Astrocyte of the spinal cord (primary cell): ENCODE data around the gene ANXA2.
A peak's percentile ranks its signal among the peaks of the same experiment; 100 is the strongest.

Experiments
- DNase-seq: peaks from one replicate; pipeline ENCODE4 v3.0.0; 2011; ENCODE audit warnings: low read depth, low spot score
- H3K4me3 ChIP-seq: 2 replicates; pipeline ENCODE4 v1.5.1; 2011; ENCODE audit warnings: low read depth, mild to moderate bottlenecking, low read length, moderate library complexity
- CTCF ChIP-seq: IDR thresholded peaks from 2 replicates; pipeline ENCODE4 v1.5.1; 2012; ENCODE audit warnings: low read depth, mild to moderate bottlenecking, low read length, inconsistent platforms
- in situ Hi-C: cut with HindIII; loops from 2 replicates; pipeline ENCODE4 v1.10.0; 2017; ENCODE audit warnings: low sequenced_read_pairs

Gene ANXA2

GRCh38 chr15:60372227-60372626 lies 25.6 kb downstream of the ANXA2 start:
- no peak for DNase-seq
- no peak for TF ChIP-seq CTCF
- in situ Hi-C loops, result no loop called here
- no peak overlapping the region for H3K4me3 ChIP-seq

GRCh38 chr15:60371175-60372051 lies 26.4 kb downstream of the ANXA2 start:
- no peak for TF ChIP-seq CTCF
- H3K4me3 ChIP-seq, result no peak overlapping the region
- peak; percentile 99 for DNase-seq
- in situ Hi-C loops, result no loop called here

GRCh38 chr15:60370869-60371136 lies 27.0 kb downstream of the ANXA2 start:
- in situ Hi-C loops, result no loop called here
- no peak overlapping the region for H3K4me3 ChIP-seq
- DNase-seq, result no peak
- TF ChIP-seq CTCF, result no peak

- TF ChIP-seq CTCF, result no peak
- no peak overlapping the region for H3K4me3 ChIP-seq
- in situ Hi-C loops, result no loop called here
- no peak for DNase-seq
Measured at GRCh38 chr15:60370105-60370868, 27.5 kb downstream of the ANXA2 start.

- no peak for TF ChIP-seq CTCF
- DNase-seq, result no peak
- in situ Hi-C loops, result no loop called here
- no peak overlapping the region for H3K4me3 ChIP-seq
Measured at GRCh38 chr15:60369696-60370095, 28.1 kb downstream of the ANXA2 start.

- no peak overlapping the region for H3K4me3 ChIP-seq
- in situ Hi-C loops, result no loop called here
- no peak for TF ChIP-seq CTCF
- DNase-seq, result no peak
Measured at GRCh38 chr15:60364612-60364924, 33.2 kb downstream of the ANXA2 start.
